MM.1S (cell line): Measurements from ENCODE around the gene MAD1L1.

ENCODE experiments used
- DNase-seq: peaks from one replicate; pipeline ENCODE4 v3.0.0-alpha.2; 2015
- H2AFZ ChIP-seq: fragments of 300-600 bp; sonication (generic); 2 replicates; pipeline ENCODE4 v1.6.0; 2016; ENCODE audit warnings: antibody characterized with exemption, low read length
- H3F3A ChIP-seq: fragments of 300-600 bp; sonication (generic); 2 replicates; pipeline ENCODE4 v1.6.1; 2016; ENCODE audit warnings: mild to moderate bottlenecking, antibody characterized with exemption, low read length, moderate library complexity, mixed read lengths; ENCODE audit not compliant: insufficient read depth
- H3K27ac ChIP-seq: fragments of 300-600 bp; sonication (generic); 2 replicates; pipeline ENCODE4 v1.5.1; 2016; ENCODE audit warnings: mild to moderate bottlenecking, low read length
- H3K27me3 ChIP-seq: fragments of 300-600 bp; sonication (generic); replicated peaks from 2 replicates; pipeline ENCODE4 v1.6.0; 2016; ENCODE audit warnings: low read length; ENCODE audit not compliant: insufficient read depth
- H3K36me3 ChIP-seq: fragments of 300-600 bp; sonication (generic); replicated peaks from 2 replicates; pipeline ENCODE4 v1.6.1; 2016; ENCODE audit warnings: mild to moderate bottlenecking, low read length, mixed read lengths; ENCODE audit not compliant: insufficient read depth
- H3K4me1 ChIP-seq: fragments of 300-600 bp; sonication (generic); 2 replicates; pipeline ENCODE4 v1.6.1; 2016; ENCODE audit warnings: low read length, mixed read lengths
- H3K4me2 ChIP-seq: fragments of 300-600 bp; sonication (generic); 2 replicates; pipeline ENCODE4 v1.6.0; 2016; ENCODE audit warnings: low read depth, low read length
- H3K4me3 ChIP-seq: fragments of 300-600 bp; sonication (generic); 2 replicates; pipeline ENCODE4 v1.5.1; 2016; ENCODE audit warnings: low read length, mixed read lengths
- H3K79me2 ChIP-seq: fragments of 300-600 bp; sonication (generic); 2 replicates; pipeline ENCODE4 v1.6.1; 2016; ENCODE audit warnings: mixed run types, low read length, mixed read lengths
- H3K9ac ChIP-seq: fragments of 300-600 bp; sonication (generic); 2 replicates; pipeline ENCODE4 v1.6.1; 2016; ENCODE audit warnings: low read length, mixed read lengths
- H3K9me2 ChIP-seq: fragments of 300-600 bp; sonication (generic); replicated peaks from 2 replicates; pipeline ENCODE4 v1.6.1; 2016; ENCODE audit warnings: mild to moderate bottlenecking, low read length, mixed read lengths; ENCODE audit not compliant: insufficient read depth
- H3K9me3 ChIP-seq: fragments of 300-600 bp; sonication (generic); replicated peaks from 2 replicates; pipeline ENCODE4 v1.6.1; 2016; ENCODE audit warnings: mild to moderate bottlenecking, low read length, mixed read lengths; ENCODE audit not compliant: insufficient read depth
- H4K20me1 ChIP-seq: fragments of 300-600 bp; sonication (generic); 2 replicates; pipeline ENCODE4 v1.6.1; 2016; ENCODE audit warnings: mild to moderate bottlenecking, low read length, moderate library complexity, mixed read lengths; ENCODE audit not compliant: insufficient read depth
- CTCF ChIP-seq: fragments of 300-600 bp; sonication (generic); IDR thresholded peaks from 2 replicates; pipeline ENCODE4 v1.5.1; 2016; ENCODE audit warnings: antibody characterized with exemption, low read length, mixed read lengths
- EZH2 ChIP-seq: fragments of 300-600 bp; sonication (generic); optimal IDR thresholded peaks from 2 replicates; pipeline ENCODE3; 2017; ENCODE audit warnings: low read depth, mild to moderate bottlenecking, antibody characterized with exemption, low read length, mixed read lengths
- EZH2phosphoT487 ChIP-seq: fragments of 300-600 bp; sonication (generic); IDR thresholded peaks from 2 replicates; pipeline ENCODE4 v1.6.1; 2018; ENCODE audit warnings: antibody characterized with exemption, low read length

MAD1L1 gene

GRCh38 chr7:2111568-2111967 lies 121.2 kb downstream of the MAD1L1 start:
- no peaks in the 10 kb centered on the region for H4K20me1 ChIP-seq
- no peak overlapping the region for H3K4me2 ChIP-seq
- H3K9me3 ChIP-seq: no peaks in the 10 kb centered on the region
- no peak overlapping the region for H3K4me3 ChIP-seq
- H3K79me2 ChIP-seq: no peaks in the 10 kb centered on the region
- no peak overlapping the region for H3K9ac ChIP-seq
- no peak for DNase-seq
- no peaks in the 10 kb centered on the region for H3K36me3 ChIP-seq
- H3K9me2 ChIP-seq: no peaks in the 10 kb centered on the region
- no peak overlapping the region for H3K27ac ChIP-seq
- H3K4me1 ChIP-seq: no peaks in the 10 kb centered on the region
- H2AFZ ChIP-seq: no peak overlapping the region
- TF ChIP-seq EZH2 (no peak), CTCF (no peak), EZH2phosphoT487 (no peak)
- H3K27me3 ChIP-seq: no peaks in the 10 kb centered on the region
- H3F3A ChIP-seq: no peaks in the 10 kb centered on the region

- no peaks in the 10 kb centered on the region for H3K27me3 ChIP-seq
- no peaks in the 10 kb centered on the region for H3K4me1 ChIP-seq
- H3K9me3 ChIP-seq: no peaks in the 10 kb centered on the region
- H4K20me1 ChIP-seq: no peaks in the 10 kb centered on the region
- TF ChIP-seq CTCF (no peak), EZH2phosphoT487 (no peak), EZH2 (no peak)
- no peaks in the 10 kb centered on the region for H3K36me3 ChIP-seq
- DNase-seq: no peak
- no peak overlapping the region for H2AFZ ChIP-seq
- no peak overlapping the region for H3K9ac ChIP-seq
- H3K4me3 ChIP-seq: no peak overlapping the region
- H3K27ac ChIP-seq: no peak overlapping the region
- H3F3A ChIP-seq: no peaks in the 10 kb centered on the region
- H3K79me2 ChIP-seq: no peaks in the 10 kb centered on the region
- no peaks in the 10 kb centered on the region for H3K9me2 ChIP-seq
- no peak overlapping the region for H3K4me2 ChIP-seq
These were observed 121.9 kb downstream of the MAD1L1 start for GRCh38 chr7:2110610-2111396.

- H3K9me2 ChIP-seq: no peaks in the 10 kb centered on the region
- no peaks in the 10 kb centered on the region for H3K27me3 ChIP-seq
- H3F3A ChIP-seq: no peaks in the 10 kb centered on the region
- no peak for DNase-seq
- H3K79me2 ChIP-seq: no peaks in the 10 kb centered on the region
- H3K9me3 ChIP-seq: no peaks in the 10 kb centered on the region
- no peak for TF ChIP-seq EZH2
- TF ChIP-seq CTCF: no peak
- TF ChIP-seq EZH2phosphoT487: no peak
- H3K27ac ChIP-seq: no peak overlapping the region
- H3K36me3 ChIP-seq: no peaks in the 10 kb centered on the region
- H3K4me1 ChIP-seq: no peaks in the 10 kb centered on the region
- no peaks in the 10 kb centered on the region for H4K20me1 ChIP-seq
- H3K4me2 ChIP-seq: no peak overlapping the region
- no peak overlapping the region for H3K9ac ChIP-seq
- no peak overlapping the region for H2AFZ ChIP-seq
- no peak overlapping the region for H3K4me3 ChIP-seq
These were observed 122.7 kb downstream of the MAD1L1 start for GRCh38 chr7:2109936-2110609.
